Measurements from ENCODE around the gene ANKRD29. TPM values are rescaled to one million over a fixed set of nuclear protein-coding genes. Genes with fewer than 3 reads are reported as not detected.

Gene ANKRD29
- total RNA-seq, 2 donors from 2014 or later = not detected

DNA sequence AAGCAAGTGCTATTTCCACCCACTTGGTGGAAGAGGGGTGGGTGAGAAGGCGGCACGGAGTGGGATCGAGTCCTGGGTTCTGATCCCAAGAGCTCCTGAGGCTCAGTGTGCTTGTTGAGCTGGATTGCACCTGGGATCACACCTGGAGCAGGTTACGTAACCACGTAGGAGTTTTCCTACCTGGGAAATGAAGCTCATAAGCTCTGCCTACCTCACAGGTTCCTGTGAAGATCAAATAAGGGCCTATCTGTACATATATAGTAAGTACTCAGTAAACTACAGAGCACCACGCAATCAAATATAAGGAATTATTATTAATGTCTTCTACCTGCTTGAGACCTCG lies 87.4 kb downstream of the ANKRD29 start:
- Mint-ChIP-seq H3K36me3 (ENCODE audit: insufficient read depth in 2 of 2) (peaks cover 0 to 8% of the 10 kb centered on the region in 2 donors), H3K4me3 (no peak overlapping the region), H3K27ac (peak overlapping the region; percentile 94), H3K27me3 (ENCODE audit: low read depth) (no peaks in the 10 kb centered on the region), H3K9me3 (no peaks in the 10 kb centered on the region), H3K4me1 (ENCODE audit: low read depth) (peaks cover 51% of the 10 kb centered on the region)
- ATAC-seq (replicated peaks in 1 of 2) (no peak), DNase-seq (no peak)

DNA sequence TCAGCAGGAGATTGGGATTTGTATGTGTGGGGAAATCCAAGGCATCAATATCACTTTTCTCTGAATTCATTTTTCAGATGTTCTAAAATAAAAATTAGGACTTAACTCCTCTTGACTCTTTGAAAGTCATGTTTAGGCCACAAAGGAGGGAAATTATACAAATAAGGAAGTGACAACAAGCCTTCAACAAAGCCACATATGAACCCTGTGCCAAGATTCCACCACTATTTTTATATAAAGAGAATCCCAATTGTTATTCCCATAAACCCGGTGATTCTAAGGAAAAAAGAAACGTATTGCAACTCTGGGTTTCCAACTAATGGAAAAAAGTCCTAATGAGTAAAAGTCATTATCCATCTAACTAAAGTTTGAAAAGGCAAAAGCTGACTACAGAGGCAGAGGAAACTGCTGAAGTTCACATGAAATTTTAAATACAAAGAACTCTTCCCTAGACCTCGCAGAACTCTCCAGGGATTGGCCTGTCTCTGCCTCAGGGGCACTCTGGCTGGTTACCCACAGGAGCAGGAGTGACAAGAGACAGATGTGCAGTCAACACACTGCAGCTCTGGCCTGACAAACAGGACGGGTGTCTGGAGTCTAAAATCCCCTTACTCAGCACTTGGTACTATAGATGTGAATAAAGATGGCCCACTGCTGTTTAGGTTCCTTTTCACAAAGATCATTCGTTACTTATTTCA lies 88.0 kb downstream of the ANKRD29 start:
- H3K4me3 Mint-ChIP-seq = peak overlapping the region in 1 of 2 donors; percentile 70
- H3K4me1 Mint-ChIP-seq (ENCODE audit: low read depth) = peaks cover 46% of the 10 kb centered on the region
- no peaks in the 10 kb centered on the region for H3K27me3 Mint-ChIP-seq (ENCODE audit: low read depth)
- peaks cover 0 to 8% of the 10 kb centered on the region in 2 donors for H3K36me3 Mint-ChIP-seq (ENCODE audit: insufficient read depth in 2 of 2)
- H3K27ac Mint-ChIP-seq = peak overlapping the region; percentile 94
- no peak for DNase-seq
- no peaks in the 10 kb centered on the region for H3K9me3 Mint-ChIP-seq
- ATAC-seq (replicated peaks in 1 of 2) = no peak

DNA sequence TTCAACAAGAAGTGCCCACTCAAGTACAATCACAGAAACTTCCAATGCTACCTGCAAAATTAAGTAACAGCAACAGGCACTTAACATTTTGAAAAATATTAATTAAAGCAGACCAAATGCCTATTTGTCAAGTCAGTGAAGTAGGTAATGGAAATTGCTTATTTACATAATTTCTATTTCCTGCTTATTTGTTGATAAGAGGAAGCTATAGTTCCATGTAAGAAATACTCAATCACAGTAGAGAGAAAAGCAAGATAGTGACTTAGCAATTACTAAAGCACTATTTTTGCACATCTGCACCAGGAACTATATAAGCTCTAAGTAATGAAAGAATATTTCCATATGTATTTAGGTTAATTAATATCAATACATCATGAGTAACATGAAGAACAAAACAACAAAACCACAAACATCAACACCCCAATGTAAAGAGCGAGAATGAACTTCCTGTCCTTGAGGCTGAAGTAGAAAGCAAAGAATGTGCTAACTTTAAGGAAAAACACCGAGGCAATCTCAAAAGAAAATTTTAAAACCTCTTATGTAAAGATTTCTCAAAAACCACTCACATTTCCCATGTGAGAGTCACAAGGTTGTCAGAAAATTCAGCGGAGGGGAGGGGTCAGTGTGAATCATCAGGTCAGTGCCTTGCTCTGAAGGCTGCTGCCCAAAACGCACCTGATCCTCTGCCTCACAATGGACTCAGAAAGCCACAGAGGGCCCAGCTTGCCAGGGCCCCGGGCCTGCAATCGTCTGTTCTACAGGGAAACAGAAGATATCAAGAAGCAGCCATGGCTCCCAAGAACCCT lies 88.9 kb downstream of the ANKRD29 start:
- Mint-ChIP-seq H3K27ac (peak overlapping the region; percentile 94), H3K36me3 (ENCODE audit: insufficient read depth in 2 of 2) (peaks cover 2 to 8% of the 10 kb centered on the region in 2 donors), H3K4me3 (peak overlapping the region; percentile 44 to 70), H3K27me3 (ENCODE audit: low read depth) (no peaks in the 10 kb centered on the region), H3K4me1 (ENCODE audit: low read depth) (peaks cover 38% of the 10 kb centered on the region), H3K9me3 (no peaks in the 10 kb centered on the region)
- DNase-seq (peak; percentile 44 to 52), ATAC-seq (replicated peaks in 1 of 2) (peak; percentile 87 to 92)

DNA sequence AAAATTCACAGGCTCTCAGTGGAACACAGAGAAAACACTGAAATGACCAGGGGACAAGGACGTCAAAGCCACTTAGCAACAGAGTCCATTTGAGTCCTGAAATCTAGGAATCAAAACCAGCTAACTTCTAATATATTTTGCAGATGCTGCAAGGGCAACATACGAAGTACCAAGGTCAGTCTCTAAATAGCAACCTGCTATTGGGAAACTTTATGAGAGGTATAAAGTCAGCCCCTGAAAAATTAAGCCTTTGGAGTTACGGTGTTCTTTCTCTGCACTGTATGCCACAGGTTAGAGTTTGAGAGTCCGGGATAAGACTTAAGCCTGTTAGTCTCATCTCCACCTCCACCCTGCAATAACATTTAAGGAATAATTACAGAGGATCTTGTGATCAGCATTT lies 89.7 kb downstream of the ANKRD29 start:
- H3K4me1 Mint-ChIP-seq (ENCODE audit: low read depth) = peaks cover 31% of the 10 kb centered on the region
- H3K36me3 Mint-ChIP-seq (ENCODE audit: insufficient read depth in 2 of 2) = peaks cover 8 to 10% of the 10 kb centered on the region in 2 donors
- ATAC-seq (replicated peaks in 1 of 2) (no peak), DNase-seq (no peak)
- H3K4me3 Mint-ChIP-seq = peak overlapping the region in 1 of 2 donors; percentile 70
- peak overlapping the region; percentile 94 for H3K27ac Mint-ChIP-seq
- no peaks in the 10 kb centered on the region for H3K27me3 Mint-ChIP-seq (ENCODE audit: low read depth)
- H3K9me3 Mint-ChIP-seq = no peaks in the 10 kb centered on the region

DNA sequence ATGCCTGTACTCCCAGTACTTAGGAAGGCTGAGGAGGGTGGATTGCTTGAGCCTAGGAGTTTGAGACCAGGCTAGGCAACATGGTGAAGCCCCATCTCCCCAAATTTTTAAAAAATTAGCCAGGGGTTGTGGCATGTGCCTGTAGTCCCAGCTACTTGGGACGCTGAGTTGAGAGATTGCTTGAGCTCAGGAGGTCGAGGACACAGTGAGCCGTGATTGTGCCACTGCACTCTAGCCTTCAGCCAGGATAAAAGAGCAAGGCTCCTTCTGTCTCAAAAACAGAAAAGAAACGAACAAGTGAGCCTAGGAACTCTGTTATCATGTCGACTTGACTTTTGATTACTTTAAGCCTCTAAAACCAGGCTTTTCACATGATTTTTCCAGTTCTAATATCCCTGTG lies 90.1 kb downstream of the ANKRD29 start:
- DNase-seq (no peak), ATAC-seq (replicated peaks in 1 of 2) (no peak)
- Mint-ChIP-seq H3K9me3 (no peaks in the 10 kb centered on the region), H3K27me3 (ENCODE audit: low read depth) (no peaks in the 10 kb centered on the region), H3K27ac (peak overlapping the region; percentile 82), H3K4me3 (no peak overlapping the region), H3K4me1 (ENCODE audit: low read depth) (peaks cover 31% of the 10 kb centered on the region), H3K36me3 (ENCODE audit: insufficient read depth in 2 of 2) (peaks cover 9 to 10% of the 10 kb centered on the region in 2 donors)

DNA sequence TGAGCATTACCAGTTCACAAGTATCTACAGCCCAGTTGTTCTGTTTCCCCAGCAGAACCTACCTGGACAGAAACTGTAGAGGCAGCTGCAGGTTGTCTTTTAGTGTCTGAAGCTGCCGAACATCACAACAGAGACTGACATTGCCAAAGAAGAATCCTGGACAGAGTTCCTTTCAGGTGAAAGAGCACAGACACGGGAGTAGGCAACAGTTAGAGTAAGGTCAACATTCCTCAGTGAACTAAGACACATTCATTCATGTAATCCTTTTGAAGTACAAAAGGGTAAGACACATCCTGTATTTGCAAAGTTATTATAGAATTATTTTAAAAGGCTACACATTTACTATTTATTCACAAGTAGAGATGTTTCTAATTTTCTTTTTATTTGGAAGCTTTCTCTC lies 90.7 kb downstream of the ANKRD29 start:
- Mint-ChIP-seq H3K4me3 (no peak overlapping the region), H3K9me3 (no peaks in the 10 kb centered on the region), H3K27ac (peak overlapping the region; percentile 82), H3K36me3 (ENCODE audit: insufficient read depth in 2 of 2) (peaks cover 12 to 13% of the 10 kb centered on the region in 2 donors), H3K4me1 (ENCODE audit: low read depth) (peaks cover 31% of the 10 kb centered on the region), H3K27me3 (ENCODE audit: low read depth) (no peaks in the 10 kb centered on the region)
- no peak for DNase-seq
- ATAC-seq (replicated peaks in 1 of 2) = no peak

DNA sequence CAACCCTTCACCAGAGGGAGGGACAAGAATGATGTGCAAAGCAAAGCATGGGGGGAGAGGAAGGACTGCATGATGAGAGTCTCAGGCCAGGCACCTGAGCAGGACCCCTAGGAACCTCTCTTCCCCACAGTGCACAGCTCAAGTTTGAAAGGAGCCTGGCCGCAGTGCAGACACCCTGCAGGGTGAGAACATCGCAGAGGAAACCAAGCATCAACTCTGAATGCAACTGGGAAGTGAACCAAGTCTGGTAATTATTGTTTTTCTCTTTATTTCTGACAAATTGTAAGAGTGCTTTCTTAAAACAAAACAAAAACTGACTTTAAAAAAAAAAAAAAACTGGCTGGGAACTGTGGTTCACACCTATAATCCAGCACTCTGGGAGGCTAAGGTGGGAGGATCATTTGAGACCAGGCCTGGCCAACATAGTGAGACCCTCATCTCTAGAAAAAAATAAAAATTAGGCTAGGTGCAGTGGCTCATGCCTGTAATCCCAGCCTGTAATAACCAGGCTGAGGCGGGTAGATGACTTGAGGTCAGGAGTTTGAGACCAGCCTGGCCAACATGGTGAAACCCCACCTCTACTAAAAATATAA lies 91.7 kb downstream of the ANKRD29 start:
- ATAC-seq (replicated peaks in 1 of 2) (no peak), DNase-seq (no peak)
- Mint-ChIP-seq H3K36me3 (ENCODE audit: insufficient read depth in 2 of 2) (peaks cover 12 to 15% of the 10 kb centered on the region in 2 donors), H3K27ac (peak overlapping the region; percentile 80), H3K9me3 (no peaks in the 10 kb centered on the region), H3K27me3 (ENCODE audit: low read depth) (no peaks in the 10 kb centered on the region), H3K4me3 (no peak overlapping the region), H3K4me1 (ENCODE audit: low read depth) (peaks cover 27% of the 10 kb centered on the region)

DNA sequence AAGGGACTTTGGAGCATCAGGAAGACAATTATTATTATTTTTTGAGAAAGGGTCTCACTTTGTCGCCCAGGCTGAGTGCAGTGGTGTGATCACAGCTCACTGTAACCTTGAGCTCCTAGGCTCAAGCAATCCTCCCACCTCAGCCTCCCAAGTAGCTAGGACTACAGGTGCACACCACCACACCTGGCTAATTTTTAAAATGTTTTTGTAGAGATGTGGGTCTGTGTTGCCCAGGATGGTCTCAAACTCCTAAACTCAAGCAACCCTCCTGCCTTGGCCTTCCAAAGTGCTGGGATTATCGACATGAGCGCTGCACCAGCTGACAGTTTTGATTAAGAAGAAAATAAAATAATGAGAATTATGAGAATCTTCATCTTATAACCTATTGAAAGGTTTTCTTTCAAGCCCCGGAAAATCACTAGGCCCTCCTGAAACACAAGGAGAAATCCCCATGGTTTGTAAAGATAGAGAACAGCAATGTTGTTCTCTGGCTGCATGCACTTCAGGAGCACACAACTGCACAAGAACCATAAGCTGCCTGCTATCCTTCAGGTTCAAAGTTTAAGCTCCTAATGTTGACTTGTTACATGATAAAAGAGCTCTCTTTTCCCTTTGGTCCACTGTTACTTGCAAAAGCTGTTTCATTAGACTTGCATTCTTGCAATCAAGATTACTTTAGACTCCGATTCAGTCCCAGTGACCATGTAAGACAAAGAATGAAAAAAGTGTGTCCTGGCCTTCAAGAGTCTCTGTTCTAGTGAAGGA lies 93.2 kb downstream of the ANKRD29 start:
- no peak overlapping the region for H3K27ac Mint-ChIP-seq
- ATAC-seq (replicated peaks in 1 of 2) (no peak), DNase-seq (no peak)
- no peaks in the 10 kb centered on the region for H3K27me3 Mint-ChIP-seq (ENCODE audit: low read depth)
- peaks cover 24% of the 10 kb centered on the region for H3K4me1 Mint-ChIP-seq (ENCODE audit: low read depth)
- no peaks in the 10 kb centered on the region for H3K9me3 Mint-ChIP-seq
- peaks cover 10 to 24% of the 10 kb centered on the region in 2 donors for H3K36me3 Mint-ChIP-seq (ENCODE audit: insufficient read depth in 2 of 2)
- H3K4me3 Mint-ChIP-seq = no peak overlapping the region

DNA sequence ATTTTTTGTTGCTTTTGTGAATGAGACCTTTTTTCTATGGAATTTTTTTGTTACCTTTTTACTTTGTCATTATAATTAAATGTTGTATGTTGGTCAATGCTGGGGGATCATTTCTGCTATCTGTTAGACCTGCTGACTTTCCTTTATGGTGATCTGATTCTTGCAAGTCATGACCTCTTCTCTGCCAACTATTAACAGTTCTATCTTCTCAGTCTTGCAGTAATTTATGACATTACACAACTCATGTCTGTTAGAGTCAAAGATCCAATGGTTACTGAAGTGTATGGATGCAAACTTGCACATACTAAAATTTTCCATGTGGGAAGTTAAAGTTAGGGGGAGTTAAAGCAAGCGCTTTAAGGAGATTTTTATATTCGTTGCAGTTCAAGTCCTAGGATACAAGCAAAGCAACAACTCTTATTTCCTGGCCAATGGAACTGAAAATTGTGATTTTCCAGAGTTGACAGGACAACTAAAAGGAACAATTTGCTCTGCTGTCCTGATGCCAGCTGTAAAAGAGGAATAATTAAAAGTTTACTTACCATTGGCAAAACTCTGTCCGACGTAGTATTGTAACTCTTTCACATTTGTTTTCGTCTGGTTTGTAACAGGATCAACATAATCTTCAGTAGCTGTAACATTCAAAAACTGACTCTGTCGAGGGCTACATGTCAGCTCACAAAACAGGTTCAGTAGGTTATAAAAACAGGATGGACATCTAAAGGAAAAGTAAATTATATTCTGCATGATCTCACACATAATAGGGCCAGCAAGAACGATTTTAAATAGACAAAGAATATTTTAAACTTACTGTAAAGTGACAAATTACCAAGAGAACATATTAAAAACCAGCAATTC lies 94.2 kb downstream of the ANKRD29 start:
- DNase-seq (no peak), ATAC-seq (replicated peaks in 1 of 2) (no peak)
- no peaks in the 10 kb centered on the region for H3K27me3 Mint-ChIP-seq (ENCODE audit: low read depth)
- H3K27ac Mint-ChIP-seq = peak overlapping the region; percentile 60
- no peaks in the 10 kb centered on the region for H3K9me3 Mint-ChIP-seq
- H3K4me3 Mint-ChIP-seq = no peak overlapping the region
- peaks cover 8 to 25% of the 10 kb centered on the region in 2 donors for H3K36me3 Mint-ChIP-seq (ENCODE audit: insufficient read depth in 2 of 2)
- peaks cover 22% of the 10 kb centered on the region for H3K4me1 Mint-ChIP-seq (ENCODE audit: low read depth)

DNA sequence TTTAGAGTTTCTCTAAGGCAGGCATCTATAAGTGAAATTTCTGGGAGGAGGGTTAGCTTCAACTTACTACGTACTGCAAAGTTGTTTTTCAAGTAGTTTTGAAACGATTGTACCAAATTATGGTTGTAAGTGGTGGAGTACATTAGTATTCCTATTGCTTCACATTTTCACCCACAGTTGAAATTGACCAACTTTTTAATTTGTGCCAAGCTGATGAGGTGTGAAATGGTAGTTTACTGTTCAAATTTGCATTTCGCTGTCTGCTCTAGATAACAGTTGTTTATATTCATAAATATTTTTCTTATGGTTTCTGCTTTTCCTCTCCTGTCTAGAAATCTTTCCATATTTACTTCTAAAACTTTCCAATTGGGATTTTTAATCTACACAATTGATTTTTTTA lies 95.0 kb downstream of the ANKRD29 start:
- no peaks in the 10 kb centered on the region for H3K9me3 Mint-ChIP-seq
- H3K4me3 Mint-ChIP-seq = no peak overlapping the region

DNA sequence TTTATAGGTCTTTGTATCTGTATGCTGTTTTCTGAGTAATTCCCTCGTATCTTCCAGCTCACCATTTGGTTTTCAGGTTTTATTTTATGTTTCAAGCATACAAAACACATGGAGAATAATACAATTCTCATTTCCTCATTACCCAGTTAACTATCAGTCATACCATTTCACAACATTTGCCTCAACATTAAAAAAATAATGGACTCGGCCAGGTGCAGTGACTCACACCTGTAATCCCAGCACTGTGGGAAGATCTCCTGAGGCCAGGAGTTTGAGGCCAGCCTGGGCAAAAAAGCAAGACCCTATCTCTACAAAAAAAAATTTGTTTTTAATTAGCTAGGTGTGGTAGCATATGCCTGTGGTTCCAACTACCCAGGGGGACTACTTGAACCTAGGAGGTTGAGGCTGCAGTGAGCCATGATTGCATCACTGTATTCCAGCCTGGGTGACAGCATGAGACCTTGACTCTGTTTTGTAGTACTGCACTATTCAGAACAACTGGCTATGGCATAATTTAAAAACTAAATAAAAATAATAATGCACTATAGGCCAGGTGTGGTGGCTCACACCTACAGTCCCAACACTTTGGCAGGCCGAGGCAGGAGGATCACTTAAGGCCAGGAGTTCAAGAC lies 96.7 kb downstream of the ANKRD29 start:
- no peaks in the 10 kb centered on the region for H3K9me3 Mint-ChIP-seq
- no peak overlapping the region for H3K27ac Mint-ChIP-seq
- no peak overlapping the region for H3K4me3 Mint-ChIP-seq
- ATAC-seq (replicated peaks in 1 of 2) (no peak), DNase-seq (no peak)
- H3K4me1 Mint-ChIP-seq (ENCODE audit: low read depth) = peaks cover 17% of the 10 kb centered on the region
- peaks cover 8 to 29% of the 10 kb centered on the region in 2 donors for H3K36me3 Mint-ChIP-seq (ENCODE audit: insufficient read depth in 2 of 2)
- no peaks in the 10 kb centered on the region for H3K27me3 Mint-ChIP-seq (ENCODE audit: low read depth)

More for the DNA sequence above, 95.0 kb downstream of the ANKRD29 start:
- Mint-ChIP-seq H3K36me3 (ENCODE audit: insufficient read depth in 2 of 2) (peaks cover 8 to 25% of the 10 kb centered on the region in 2 donors), H3K27ac (no peak overlapping the region), H3K27me3 (ENCODE audit: low read depth) (no peaks in the 10 kb centered on the region), H3K4me1 (ENCODE audit: low read depth) (peaks cover 22% of the 10 kb centered on the region)
- no peak for ATAC-seq (replicated peaks in 1 of 2)
- no peak for DNase-seq
